ENCODE measurements around the gene GPC6.
A peak's percentile ranks its signal among the peaks of the same experiment; 100 is the strongest.
"Not testable (repeated sequence)": the region's sequence is repeated elsewhere in the genome, so short reads cannot be mapped to it uniquely, and the experiment has no call there.

GPC6 gene

GRCh38 chr13:93226623-93227279 is at the start of gene GPC6:
Gene GPC6, plus strand, starts transcription at chr13:93226807.
- DNase-seq (ENCODE audit: low spot score): peak; percentile 47

DNA sequence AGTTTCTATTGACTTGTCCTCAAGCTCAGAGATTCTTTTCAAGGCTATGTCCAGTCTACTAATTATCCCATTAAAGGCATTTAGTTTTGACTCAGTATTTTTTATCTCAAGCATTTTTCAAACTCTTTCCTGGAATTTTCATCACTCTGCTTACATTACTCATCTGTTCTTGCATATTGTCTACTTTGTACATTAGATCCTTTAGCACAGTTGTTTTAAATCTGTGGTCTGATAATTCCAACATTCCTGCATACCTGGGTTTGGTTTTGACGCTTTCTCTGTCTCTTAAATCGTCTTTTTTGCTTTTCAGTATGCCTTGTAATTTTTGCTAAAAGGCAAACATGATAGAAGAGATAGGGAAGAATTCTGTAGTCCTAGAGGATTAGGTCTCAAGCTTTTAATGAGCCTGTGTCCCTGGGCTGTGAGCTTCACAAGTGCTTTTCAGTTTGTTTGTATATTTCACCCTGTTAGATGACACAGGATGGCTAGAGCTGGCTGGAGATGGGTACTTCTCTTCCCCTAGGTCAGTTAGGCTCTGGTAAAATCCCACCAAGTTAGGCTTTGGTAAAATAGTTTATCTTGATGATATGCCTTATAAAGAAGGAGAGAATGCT is 46.1 kb upstream of the GPC6 start:
- no peak for DNase-seq (ENCODE audit: low spot score)

GRCh38 chr13:93182406-93182805 is 44.2 kb upstream of the GPC6 start:
- DNase-seq (ENCODE audit: low spot score): no peak

- DNase-seq (ENCODE audit: low spot score): peak; percentile 20
Observed at GRCh38 chr13:93183302-93183701, 43.3 kb upstream of the GPC6 start.

GRCh38 chr13:93190006-93190405 is 36.6 kb upstream of the GPC6 start:
- DNase-seq (ENCODE audit: low spot score): no peak

DNA sequence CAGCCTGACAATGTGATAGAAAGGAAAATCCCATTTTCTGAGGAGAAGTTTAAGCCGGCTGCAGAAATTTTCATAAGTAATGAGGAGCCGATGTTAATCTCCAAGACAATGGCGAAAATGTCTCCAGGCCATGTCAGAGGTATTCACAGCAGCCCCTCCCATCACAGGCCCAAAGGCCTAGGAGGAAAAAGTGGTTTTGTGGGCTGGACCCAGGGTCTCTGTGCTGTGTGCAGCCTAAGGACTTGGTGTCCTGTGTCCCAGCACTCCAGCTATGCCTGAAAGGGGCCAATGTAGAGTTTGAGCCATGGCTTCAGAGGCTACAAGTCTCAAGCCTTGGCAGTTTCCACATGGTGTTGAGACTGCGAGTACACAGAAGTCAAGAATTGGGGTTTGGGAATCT is 32.9 kb upstream of the GPC6 start:
- DNase-seq (ENCODE audit: low spot score): no peak

DNA sequence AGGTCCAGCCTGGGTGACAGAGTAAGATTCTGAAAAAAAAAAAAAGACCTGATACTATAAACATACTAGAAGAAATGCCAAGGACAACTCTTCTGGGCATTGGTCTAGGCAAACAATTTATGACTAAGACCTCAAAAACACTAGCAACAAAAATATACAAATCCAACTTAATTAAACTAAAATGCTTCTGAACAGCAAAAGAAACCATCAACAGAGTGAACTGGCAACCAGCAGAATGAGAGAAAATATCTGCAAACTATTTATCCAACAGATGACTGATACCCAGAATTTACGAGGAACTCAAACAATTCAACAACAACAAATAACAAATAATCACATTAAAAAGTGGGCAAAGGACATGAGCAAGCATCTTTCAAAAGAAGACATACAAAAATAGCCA is 26.8 kb upstream of the GPC6 start:
- DNase-seq (ENCODE audit: low spot score): no peak

DNA sequence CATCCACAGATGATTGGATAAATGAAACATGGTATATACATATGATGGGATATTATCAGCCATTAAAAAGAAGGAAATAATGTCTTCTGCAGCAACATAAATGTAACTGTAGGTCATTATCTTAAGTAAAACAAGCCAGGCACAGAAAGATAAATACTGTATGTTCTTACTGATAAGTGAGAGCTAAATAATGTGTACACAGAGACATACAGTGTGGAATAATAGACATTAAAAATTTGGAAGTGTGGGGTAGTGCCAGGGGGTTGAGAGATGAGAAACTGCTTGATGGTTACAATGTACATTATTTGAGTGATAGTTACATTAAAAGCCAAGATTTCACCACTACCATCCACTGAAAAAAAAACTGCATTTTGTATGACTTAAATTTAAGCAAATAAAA is 26.0 kb upstream of the GPC6 start:
- no peak for DNase-seq (ENCODE audit: low spot score)

- no peak for DNase-seq (ENCODE audit: low spot score)
Observed at GRCh38 chr13:93201992-93202558, 24.5 kb upstream of the GPC6 start.

- not testable (repeated sequence) for DNase-seq (ENCODE audit: low spot score)
Observed at GRCh38 chr13:93206778-93207392, 19.7 kb upstream of the GPC6 start.

- peak; percentile 37 for DNase-seq (ENCODE audit: low spot score)
Observed at GRCh38 chr13:93216122-93216521, 10.5 kb upstream of the GPC6 start.

DNA sequence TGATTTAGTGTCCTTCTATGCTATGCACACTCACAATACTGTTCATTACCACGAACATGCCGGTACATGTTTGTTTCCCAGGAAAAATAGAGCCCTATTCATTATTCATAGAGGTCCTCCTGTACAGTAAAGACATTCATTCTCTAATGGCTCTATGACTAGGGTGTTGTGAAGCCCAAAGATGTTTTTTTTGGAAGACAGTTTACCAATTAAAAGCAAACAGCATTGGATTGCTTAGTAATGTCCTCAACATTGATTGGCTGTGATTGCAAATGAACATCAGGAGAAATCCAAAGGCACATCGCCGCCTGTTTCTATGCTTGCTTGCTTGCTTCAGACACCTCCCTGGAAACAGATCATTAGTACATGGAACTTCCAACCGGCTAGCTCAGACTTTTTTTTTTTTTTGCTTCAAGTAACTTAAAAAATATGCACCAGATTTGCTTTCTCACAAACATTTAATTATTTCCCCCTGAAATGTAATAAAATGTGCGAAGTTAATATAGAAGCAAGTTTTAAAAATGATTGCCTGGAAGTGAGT is 8.8 kb upstream of the GPC6 start:
- no peak for DNase-seq (ENCODE audit: low spot score)

GRCh38 chr13:93218583-93218982 is 8.0 kb upstream of the GPC6 start:
- no peak for DNase-seq (ENCODE audit: low spot score)

DNA sequence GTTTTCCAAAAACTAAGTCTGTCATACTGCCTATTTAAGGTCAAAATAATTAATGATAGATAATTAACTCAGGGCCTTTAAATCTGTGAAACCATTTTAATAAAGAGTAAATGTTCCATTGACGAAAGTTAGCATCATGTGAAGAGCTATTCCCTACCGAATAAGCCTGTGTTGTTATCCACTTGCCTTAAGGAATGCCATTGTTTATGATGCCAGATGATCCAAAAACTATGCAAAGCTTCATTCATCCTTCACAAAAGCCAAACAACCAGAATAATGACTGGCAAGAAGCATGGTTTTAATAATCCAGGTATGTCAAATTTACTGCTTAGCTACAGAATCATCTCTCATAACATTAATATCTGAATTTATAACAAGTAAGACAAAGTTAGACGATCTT is 6.5 kb upstream of the GPC6 start:
- DNase-seq (ENCODE audit: low spot score): no peak

DNA sequence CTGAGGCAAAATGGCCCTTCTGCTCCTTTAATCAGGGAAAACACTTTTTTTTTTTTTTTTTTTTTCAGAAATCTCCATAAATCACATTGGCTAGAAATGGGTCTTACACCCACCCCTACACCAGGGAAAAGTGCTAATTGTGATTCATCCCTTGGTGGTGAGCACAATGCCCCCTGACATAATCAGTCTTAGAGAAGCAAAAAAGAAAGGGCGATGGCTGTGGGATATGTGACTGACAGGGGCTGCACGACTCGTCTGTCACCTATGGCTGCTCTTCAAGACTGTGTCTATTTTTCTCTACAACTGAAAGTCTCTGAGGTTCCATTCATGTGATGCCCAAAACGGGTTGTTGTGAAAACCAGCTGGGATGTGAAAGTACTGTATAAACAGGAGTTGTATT is 3.6 kb upstream of the GPC6 start:
- no peak for DNase-seq (ENCODE audit: low spot score)

GRCh38 chr13:93224535-93224934 is 2.1 kb upstream of the GPC6 start:
- peak; percentile 46 for DNase-seq (ENCODE audit: low spot score)

DNA sequence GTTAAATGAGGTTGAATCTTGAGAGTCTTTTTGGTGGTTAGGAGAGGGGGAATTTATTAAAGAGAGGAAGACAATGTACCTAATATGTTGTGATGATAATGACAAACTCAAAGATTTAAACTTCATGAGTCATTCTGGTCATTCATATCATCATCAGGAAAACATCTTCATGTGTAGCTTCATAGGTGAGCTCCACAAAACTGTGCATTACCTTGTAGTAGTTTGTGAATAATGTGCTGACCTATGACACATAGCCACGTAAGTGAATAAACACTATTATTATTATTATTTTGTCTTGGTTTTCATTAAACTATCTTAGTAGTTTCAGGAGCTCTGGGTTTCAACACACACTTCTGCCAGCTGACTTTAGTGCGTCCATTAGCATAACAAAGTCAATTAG is 997 bp upstream of the GPC6 start:
- no peak for DNase-seq (ENCODE audit: low spot score)

GRCh38 chr13:93226065-93226622 is 463 bp upstream of the GPC6 start:
- DNase-seq (ENCODE audit: low spot score): no peak

DNA sequence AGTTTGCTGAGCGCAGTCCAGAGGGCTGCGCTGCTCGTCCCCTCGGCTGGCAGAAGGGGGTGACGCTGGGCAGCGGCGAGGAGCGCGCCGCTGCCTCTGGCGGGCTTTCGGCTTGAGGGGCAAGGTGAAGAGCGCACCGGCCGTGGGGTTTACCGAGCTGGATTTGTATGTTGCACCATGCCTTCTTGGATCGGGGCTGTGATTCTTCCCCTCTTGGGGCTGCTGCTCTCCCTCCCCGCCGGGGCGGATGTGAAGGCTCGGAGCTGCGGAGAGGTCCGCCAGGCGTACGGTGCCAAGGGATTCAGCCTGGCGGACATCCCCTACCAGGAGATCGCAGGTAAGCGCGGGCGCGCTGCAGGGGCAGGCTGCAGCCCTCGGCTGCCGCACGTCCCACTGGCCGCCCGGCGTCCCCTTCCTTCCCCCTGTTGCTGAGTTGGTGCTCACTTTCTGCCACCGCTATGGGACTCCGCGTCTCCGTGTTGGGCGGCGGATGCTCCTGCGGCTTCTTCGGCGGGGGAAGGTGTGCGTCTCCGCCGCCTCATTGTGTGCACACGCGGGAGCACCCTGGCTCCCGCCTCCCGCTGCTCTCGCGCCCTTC is 772 bp downstream of the GPC6 start:
- peak; percentile 32 for DNase-seq (ENCODE audit: low spot score)

GRCh38 chr13:93227878-93228642 is 1.5 kb downstream of the GPC6 start:
- peak; percentile 74 for DNase-seq (ENCODE audit: low spot score)

- DNase-seq (ENCODE audit: low spot score): no peak
Observed at GRCh38 chr13:93228643-93228937, 2.0 kb downstream of the GPC6 start.

Measured in iPS-NIHi11 (cell line).